Suprapubic skin (tissue), 3 donors: ENCODE results near the gene MAGI1.

Experiments used
- CTCF ChIP-seq, 2 donors: fragments of 200-600 bp in 1 of 2; fragments of 450-650 bp in 1 of 2; sonication (generic) in 1 of 2; IDR thresholded peaks; one replicate each; pipeline ENCODE4 v1.5.1; 2016 to 2019; ENCODE audit warnings: antibody characterized with exemption in 2 of 2, mild to moderate bottlenecking in 1 of 2, moderate library complexity in 1 of 2
- EP300 ChIP-seq: sonication (generic); formaldehyde crosslinking; IDR thresholded peaks from one replicate; pipeline ENCODE4 v1.6.1; 2017; ENCODE audit warnings: antibody characterized with exemption

- TF ChIP-seq CTCF (IDR thresholded peaks at IDR 0.05), result no peak
- no peak for TF ChIP-seq EP300
These were observed 145.1 kb downstream of the MAGI1 start for GRCh38 chr3:65893631-65894030.
